ENCODE data around the gene PIGN. TPM values are rescaled to one million over a fixed set of nuclear protein-coding genes. Genes with fewer than 3 reads are reported as not detected.
"Not testable (repeated sequence)": the region's sequence is repeated elsewhere in the genome, so short reads cannot be mapped to it uniquely, and the experiment has no call there.

The PIGN gene
- total RNA-seq, 2 experiments from 2014 or later, result 21.5 to 25.0 TPM

DNA sequence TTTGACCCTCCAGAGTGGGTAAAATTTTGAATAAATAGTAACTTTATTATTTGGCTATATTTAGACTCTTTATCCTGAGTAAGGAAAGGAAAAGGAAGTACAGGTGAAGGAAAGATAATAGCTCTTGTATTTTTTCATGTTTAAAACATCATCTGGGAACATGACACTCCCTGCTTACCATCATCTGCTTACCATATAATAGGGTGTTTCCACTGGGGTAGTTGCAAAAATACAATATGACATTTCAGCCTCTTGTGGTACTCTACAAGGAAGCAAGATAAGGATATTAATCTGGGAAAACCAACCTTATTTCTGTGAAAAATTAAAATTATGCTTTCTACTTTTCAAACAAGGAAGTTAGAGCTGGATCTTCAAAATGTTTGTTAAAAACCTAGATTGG is 10.1 kb upstream of the PIGN start:
- no peak for DNase-seq
- no peaks in the 10 kb centered on the region for H3K27me3 Mint-ChIP-seq
- H3K27ac Mint-ChIP-seq, result no peak overlapping the region
- peaks cover 68% of the 10 kb centered on the region for H3K4me1 Mint-ChIP-seq
- peaks cover 22% of the 10 kb centered on the region for H3K36me3 Mint-ChIP-seq
- no peak overlapping the region for H3K4me3 Mint-ChIP-seq
- peaks cover under 1% of the 10 kb centered on the region for H3K9me3 Mint-ChIP-seq

DNA sequence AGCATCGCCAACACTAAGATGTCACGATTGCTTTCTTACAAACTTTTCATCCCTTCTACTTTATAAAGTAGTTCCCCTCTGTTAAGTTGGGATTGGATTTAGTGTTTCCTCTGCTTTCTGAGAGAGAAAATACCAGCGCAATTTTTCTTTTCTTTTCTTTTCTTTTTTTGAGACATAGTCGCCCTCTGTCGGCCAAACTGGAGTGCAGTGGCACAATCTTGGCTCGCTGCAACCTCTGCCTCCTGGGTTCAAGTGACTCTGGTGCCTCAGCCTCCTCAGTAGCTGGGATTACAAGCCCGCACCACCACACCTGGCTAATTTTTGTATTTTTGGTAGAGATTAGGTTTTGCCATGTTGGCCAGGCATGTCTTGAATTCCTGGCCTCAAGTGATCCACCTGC is 9.2 kb upstream of the PIGN start:
- no peak for DNase-seq
- Mint-ChIP-seq H3K36me3 (peaks cover 30% of the 10 kb centered on the region), H3K27me3 (no peaks in the 10 kb centered on the region), H3K27ac (no peak overlapping the region), H3K4me1 (peaks cover 76% of the 10 kb centered on the region), H3K4me3 (no peak overlapping the region), H3K9me3 (peaks cover 3% of the 10 kb centered on the region)

DNA sequence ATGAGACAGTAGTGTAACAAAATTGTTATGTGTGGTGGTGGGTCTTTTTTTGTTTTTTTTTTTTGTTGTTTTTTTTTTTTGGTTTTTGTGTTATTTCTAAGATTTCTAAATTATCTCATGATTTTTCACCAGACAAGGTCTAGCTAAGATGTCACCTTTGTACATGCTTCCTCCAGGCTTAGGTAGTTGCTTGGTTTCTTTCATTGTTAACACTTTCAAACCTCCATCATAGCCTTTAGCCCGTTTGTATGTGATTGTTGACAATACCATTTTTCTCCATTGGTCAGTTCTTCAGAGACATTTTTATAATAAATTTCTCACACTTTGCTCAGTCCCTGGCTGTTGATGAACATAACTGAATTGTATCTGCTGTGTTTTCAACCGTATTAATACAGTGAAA is 2.4 kb upstream of the PIGN start:
- Mint-ChIP-seq H3K36me3 (peaks cover 32% of the 10 kb centered on the region), H3K4me1 (peaks cover 60% of the 10 kb centered on the region), H3K27ac (no peak overlapping the region), H3K9me3 (peaks cover 3% of the 10 kb centered on the region), H3K27me3 (no peaks in the 10 kb centered on the region), H3K4me3 (peak overlapping the region; percentile 93)
- no peak for DNase-seq

- Mint-ChIP-seq H3K27ac (peak overlapping the region; percentile 95), H3K4me3 (peak overlapping the region; percentile 93), H3K4me1 (peaks cover 50% of the 10 kb centered on the region), H3K36me3 (peaks cover 25% of the 10 kb centered on the region), H3K9me3 (peaks cover 3% of the 10 kb centered on the region), H3K27me3 (no peaks in the 10 kb centered on the region)
- peak; percentile 14 for DNase-seq
These were observed 971 bp upstream of the PIGN start for GRCh38 chr18:62187543-62188510.

GRCh38 chr18:62186499-62186773 is 420 bp downstream of the PIGN start:
- H3K27me3 Mint-ChIP-seq, result no peaks in the 10 kb centered on the region
- peak overlapping the region; percentile 93 for H3K4me3 Mint-ChIP-seq
- no peak for DNase-seq
- H3K9me3 Mint-ChIP-seq, result no peaks in the 10 kb centered on the region
- H3K27ac Mint-ChIP-seq, result peak overlapping the region; percentile 95
- H3K36me3 Mint-ChIP-seq, result peaks cover 12% of the 10 kb centered on the region
- H3K4me1 Mint-ChIP-seq, result peaks cover 40% of the 10 kb centered on the region

- peaks cover 16% of the 10 kb centered on the region for H3K4me1 Mint-ChIP-seq
- H3K9me3 Mint-ChIP-seq, result no peaks in the 10 kb centered on the region
- H3K36me3 Mint-ChIP-seq, result no peaks in the 10 kb centered on the region
- H3K27ac Mint-ChIP-seq, result no peak overlapping the region
- no peak overlapping the region for H3K4me3 Mint-ChIP-seq
- no peaks in the 10 kb centered on the region for H3K27me3 Mint-ChIP-seq
- no peak for DNase-seq
These were observed 3.2 kb downstream of the PIGN start for GRCh38 chr18:62183578-62184195.

GRCh38 chr18:62182220-62182619 is 4.6 kb downstream of the PIGN start:
- H3K27ac Mint-ChIP-seq, result no peak overlapping the region

DNA sequence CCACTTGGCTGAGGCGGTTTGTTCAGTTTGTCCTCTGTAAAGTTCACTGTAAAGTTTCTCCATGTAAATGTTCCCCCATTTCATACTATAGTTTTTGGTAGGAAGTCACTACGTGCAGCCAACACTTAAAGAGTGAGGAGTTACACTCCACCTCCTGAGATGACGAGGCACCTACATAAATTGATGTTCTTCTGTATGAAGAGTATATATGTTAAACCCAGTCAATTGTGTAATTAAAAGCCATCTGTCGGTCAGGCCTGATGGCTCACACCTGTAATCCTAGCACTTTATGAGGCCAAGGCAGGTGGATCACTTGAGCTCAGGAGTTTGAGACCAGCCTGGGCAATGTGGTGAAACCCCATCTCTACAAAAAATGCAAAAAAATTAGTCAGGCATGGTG is 7.6 kb downstream of the PIGN start:
- Mint-ChIP-seq H3K9me3 (no peaks in the 10 kb centered on the region), H3K27me3 (no peaks in the 10 kb centered on the region), H3K4me3 (no peak overlapping the region), H3K36me3 (peaks cover 2% of the 10 kb centered on the region), H3K27ac (no peak overlapping the region), H3K4me1 (peaks cover 13% of the 10 kb centered on the region)
- DNase-seq, result no peak

More at GRCh38 chr18:62182220-62182619, 4.6 kb downstream of the PIGN start:
- DNase-seq, result no peak
- Mint-ChIP-seq H3K27me3 (no peaks in the 10 kb centered on the region), H3K4me1 (peaks cover 20% of the 10 kb centered on the region), H3K36me3 (no peaks in the 10 kb centered on the region), H3K4me3 (no peak overlapping the region), H3K9me3 (no peaks in the 10 kb centered on the region)

DNA sequence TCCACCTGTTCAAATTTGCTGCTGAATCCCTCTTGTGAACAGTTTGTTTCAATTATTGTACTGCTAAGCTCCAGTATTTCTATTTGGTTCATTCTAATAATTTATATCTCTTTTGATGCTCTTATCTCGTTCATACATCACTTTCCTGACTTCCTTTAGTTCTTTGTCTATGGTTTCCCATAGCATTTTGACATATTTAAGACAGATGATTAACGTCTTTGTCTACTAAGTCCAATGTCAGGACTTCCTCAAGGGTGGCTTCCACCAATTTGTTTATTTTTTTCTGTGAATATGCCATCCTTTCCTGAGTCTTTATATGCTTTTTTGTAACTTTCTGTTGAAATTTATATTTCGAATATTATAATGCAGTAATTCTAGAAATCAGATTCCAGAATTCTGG is 9.6 kb downstream of the PIGN start:
- no peak for DNase-seq
- Mint-ChIP-seq H3K27ac (no peak overlapping the region), H3K9me3 (no peaks in the 10 kb centered on the region), H3K4me3 (no peak overlapping the region), H3K27me3 (no peaks in the 10 kb centered on the region), H3K4me1 (peaks cover 9% of the 10 kb centered on the region), H3K36me3 (peaks cover 3% of the 10 kb centered on the region)

GRCh38 chr18:62175521-62175920 is 11.3 kb downstream of the PIGN start:
- H3K4me3 Mint-ChIP-seq, result no peak overlapping the region
- H3K36me3 Mint-ChIP-seq, result peaks cover 3% of the 10 kb centered on the region
- H3K4me1 Mint-ChIP-seq, result peaks cover 9% of the 10 kb centered on the region
- DNase-seq, result no peak
- H3K9me3 Mint-ChIP-seq, result no peaks in the 10 kb centered on the region
- no peak overlapping the region for H3K27ac Mint-ChIP-seq
- no peaks in the 10 kb centered on the region for H3K27me3 Mint-ChIP-seq

DNA sequence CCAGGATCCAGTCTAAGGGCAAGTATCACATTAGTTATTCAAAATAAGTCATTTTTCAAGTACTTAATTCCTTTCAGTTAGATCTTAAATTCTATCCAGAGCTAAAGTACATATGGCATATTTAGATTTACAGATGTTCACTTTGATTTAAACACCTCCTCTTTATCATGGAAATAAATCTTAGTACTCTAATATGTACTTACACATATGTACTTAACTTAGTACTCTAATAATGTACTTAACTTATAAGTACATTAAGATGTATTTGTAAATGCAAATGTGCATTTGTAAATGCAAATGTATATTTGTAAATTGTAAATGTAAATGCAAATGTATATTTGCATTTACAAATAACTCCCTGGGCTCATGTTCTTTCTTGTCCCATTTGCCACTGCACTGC is 14.6 kb downstream of the PIGN start:
- H3K4me3 Mint-ChIP-seq, result no peak overlapping the region
- no peak for DNase-seq
- peaks cover 5% of the 10 kb centered on the region for H3K4me1 Mint-ChIP-seq
- no peak overlapping the region for H3K27ac Mint-ChIP-seq
- no peaks in the 10 kb centered on the region for H3K27me3 Mint-ChIP-seq
- H3K9me3 Mint-ChIP-seq, result no peaks in the 10 kb centered on the region
- H3K36me3 Mint-ChIP-seq, result peaks cover 6% of the 10 kb centered on the region

DNA sequence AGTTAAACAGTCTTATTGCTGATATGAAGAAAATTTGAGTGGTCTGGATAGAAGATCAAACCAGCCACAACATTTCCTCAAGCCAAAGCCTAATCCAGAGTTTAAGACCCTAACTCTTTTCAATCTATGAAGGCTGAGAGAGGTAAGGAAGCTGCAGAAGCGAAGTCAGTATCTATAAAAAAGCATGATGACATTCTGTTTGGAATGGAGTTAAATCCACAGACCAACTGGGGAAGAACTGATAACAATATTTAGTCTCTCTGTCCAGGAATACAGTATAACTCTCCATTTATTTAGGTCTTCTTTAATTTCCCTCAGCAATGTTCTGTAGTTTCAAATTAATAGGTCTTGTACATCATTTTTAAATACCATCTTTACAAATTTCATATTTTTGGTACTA is 16.0 kb downstream of the PIGN start:
- Mint-ChIP-seq H3K27me3 (no peaks in the 10 kb centered on the region), H3K27ac (no peak overlapping the region), H3K4me3 (no peak overlapping the region), H3K4me1 (peaks cover 2% of the 10 kb centered on the region), H3K9me3 (peaks cover 1% of the 10 kb centered on the region), H3K36me3 (peaks cover 13% of the 10 kb centered on the region)
- no peak for DNase-seq

- H3K9me3 Mint-ChIP-seq, H3K4me3 Mint-ChIP-seq, H3K27ac Mint-ChIP-seq, H3K4me1 Mint-ChIP-seq, H3K27me3 Mint-ChIP-seq, DNase-seq: not testable (repeated sequence)
- peaks cover 26% of the 10 kb centered on the region for H3K36me3 Mint-ChIP-seq
These were observed 20.3 kb downstream of the PIGN start for GRCh38 chr18:62166524-62166923.

- no peak for DNase-seq
- Mint-ChIP-seq H3K4me3 (no peak overlapping the region), H3K27ac (no peak overlapping the region), H3K36me3 (peaks cover 26% of the 10 kb centered on the region), H3K9me3 (peaks cover 8% of the 10 kb centered on the region), H3K4me1 (peaks cover 3% of the 10 kb centered on the region), H3K27me3 (no peaks in the 10 kb centered on the region)
These were observed 21.3 kb downstream of the PIGN start for GRCh38 chr18:62165583-62165982.

GRCh38 chr18:62164855-62165487 is 21.9 kb downstream of the PIGN start:
- no peak for DNase-seq
- Mint-ChIP-seq H3K4me1 (peaks cover 3% of the 10 kb centered on the region), H3K27ac (no peak overlapping the region), H3K4me3 (no peak overlapping the region), H3K27me3 (no peaks in the 10 kb centered on the region), H3K9me3 (peaks cover 8% of the 10 kb centered on the region), H3K36me3 (peaks cover 26% of the 10 kb centered on the region)

Measured in activated naive CD8-positive, alpha-beta T cell treated with anti-CD3 and anti-CD28 coated beads for 36 hours (primary cell).